IMR-90 (cell line): ENCODE data around the gene COPS2. TPM values are rescaled to one million over a fixed set of nuclear protein-coding genes. Genes with fewer than 3 reads are reported as not detected.

ENCODE experiments used
- ATAC-seq: fragments of 200-7000 bp; cut with Tn5 transposase; 2 replicates; pipeline ENCODE4 v1.9.1; 2020; ENCODE audit warnings: low read depth, mild to moderate bottlenecking, moderate library complexity
- BruUV-seq: library from RNA; stranded (reverse); fragments of 400-500 nt; replicated peaks from 2 replicates; lab custom pipeline; 2021; lab: Mats Ljungman, UMichigan
- CTCF ChIA-PET: fragments of 300-600 bp; formaldehyde crosslinking; extraction: SDS; loops from one replicate; lab custom pipeline; 2021; ENCODE audit warnings: antibody characterized with exemption; lab: Yijun Ruan, JAX
- POLR2A ChIA-PET: fragments of 300-600 bp; sonication (Branson Sonifier 250); formaldehyde crosslinking; loops from one replicate; lab custom pipeline; 2022; ENCODE audit warnings: antibody characterized with exemption; ENCODE audit not compliant: unreplicated experiment; lab: Charles Lee
- DNase-seq: peaks from one replicate; pipeline ENCODE4 v3.0.0; 2013
- H2AFZ ChIP-seq: replicated peaks from 2 replicates; pipeline ENCODE3; 2013; ENCODE audit warnings: low read length, mild to moderate bottlenecking; ENCODE audit not compliant: poor library complexity
- H2AK5ac ChIP-seq: 2 replicates; pipeline ENCODE4 v1.6.1; 2013; ENCODE audit warnings: low read depth, low read length, inconsistent platforms
- H2AK9ac ChIP-seq: replicated peaks from 2 replicates; pipeline ENCODE3; 2013; ENCODE audit warnings: mild to moderate bottlenecking, low read depth, low read length, moderate library complexity; ENCODE audit not compliant: poor library complexity
- H2BK120ac ChIP-seq: 2 replicates; pipeline ENCODE4 v1.6.1; 2013; ENCODE audit warnings: low read depth, low read length, inconsistent platforms
- H2BK15ac ChIP-seq: 3 replicates; pipeline ENCODE4 v1.6.1; 2013; ENCODE audit warnings: low read depth, low read length, inconsistent platforms
- H2BK20ac ChIP-seq: 2 replicates; pipeline ENCODE4 v1.6.1; 2013; ENCODE audit warnings: low read depth, mild to moderate bottlenecking, inconsistent platforms, low read length, moderate library complexity
- H2BK5ac ChIP-seq: 2 replicates; pipeline ENCODE4 v1.6.1; 2013; ENCODE audit warnings: mild to moderate bottlenecking, low read depth, low read length, inconsistent platforms; ENCODE audit not compliant: poor library complexity, severe bottlenecking
- H3K14ac ChIP-seq: replicated peaks from 2 replicates; pipeline ENCODE4 v1.6.1; 2013; ENCODE audit warnings: low read depth, low read length, inconsistent platforms
- H3K18ac ChIP-seq: 2 replicates; pipeline ENCODE4 v1.6.1; 2013; ENCODE audit warnings: low read depth, low read length, control low read depth
- H3K23ac ChIP-seq: 2 replicates; pipeline ENCODE4 v1.6.1; 2013; ENCODE audit warnings: low read depth, low read length, inconsistent platforms
- H3K27ac ChIP-seq: 2 replicates; pipeline ENCODE4 v1.5.1; 2013; ENCODE audit warnings: mild to moderate bottlenecking, control low read depth, low read length; ENCODE audit not compliant: insufficient read depth
- H3K27me3 ChIP-seq: 2 replicates; pipeline ENCODE4 v1.6.1; 2013; ENCODE audit warnings: low read length; ENCODE audit not compliant: control insufficient read depth, insufficient read depth
- H3K36me3 ChIP-seq: 2 replicates; pipeline ENCODE4 v1.6.1; 2013; ENCODE audit warnings: low read length, mixed read lengths; ENCODE audit not compliant: control insufficient read depth, insufficient read depth
- H3K4ac ChIP-seq: 2 replicates; pipeline ENCODE4 v1.6.1; 2013; ENCODE audit warnings: low read depth, low read length, inconsistent platforms
- H3K4me1 ChIP-seq: 2 replicates; pipeline ENCODE4 v1.6.1; 2013; ENCODE audit warnings: low read length, mixed read lengths; ENCODE audit not compliant: control insufficient read depth, insufficient read depth
- H3K4me2 ChIP-seq: 2 replicates; pipeline ENCODE4 v1.6.1; 2013; ENCODE audit warnings: low read depth, mild to moderate bottlenecking, control low read depth, low read length, moderate library complexity
- H3K4me3 ChIP-seq: 2 replicates; pipeline ENCODE4 v1.5.1; 2013; ENCODE audit warnings: low read depth, mild to moderate bottlenecking, control low read depth, low read length, moderate library complexity; ENCODE audit not compliant: insufficient read depth
- H3K56ac ChIP-seq: 2 replicates; pipeline ENCODE4 v1.6.1; 2013; ENCODE audit warnings: low read length, inconsistent platforms; ENCODE audit not compliant: insufficient read depth; ENCODE audit errors: extremely low read depth
- H3K79me1 ChIP-seq, 2 experiments: 2 replicates each; pipeline ENCODE4 v1.6.1; 2013; ENCODE audit warnings: low read length in 2 of 2, inconsistent platforms in 1 of 2, low read depth in 1 of 2
- H3K9ac ChIP-seq: 2 replicates; pipeline ENCODE4 v1.6.1; 2013; ENCODE audit warnings: low read depth, low read length, control low read depth
- H3K9me1 ChIP-seq: 2 replicates; pipeline ENCODE4 v1.6.1; 2013; ENCODE audit warnings: low read length, inconsistent platforms; ENCODE audit not compliant: insufficient read depth
- H3K9me3 ChIP-seq: 2 replicates; pipeline ENCODE4 v1.6.1; 2013; ENCODE audit warnings: low read length; ENCODE audit not compliant: control insufficient read depth, insufficient read depth
- H4K20me1 ChIP-seq: 2 replicates; pipeline ENCODE4 v1.6.1; 2013; ENCODE audit warnings: low read length, inconsistent platforms; ENCODE audit not compliant: insufficient read depth
- H4K5ac ChIP-seq: 2 replicates; pipeline ENCODE4 v1.6.1; 2013; ENCODE audit warnings: mild to moderate bottlenecking, low read depth, low read length, control low read depth
- H4K8ac ChIP-seq, 2 experiments: 2 replicates each; pipeline ENCODE4 v1.6.1; 2013; ENCODE audit warnings: low read depth in 2 of 2, low read length in 2 of 2, control low read depth in 1 of 2, inconsistent platforms in 1 of 2
- H4K91ac ChIP-seq: 2 replicates; pipeline ENCODE4 v1.6.1; 2013; ENCODE audit warnings: low read depth, low read length, inconsistent platforms; ENCODE audit not compliant: insufficient read depth
- BHLHE40 ChIP-seq: fragments of 150-350 bp; IDR thresholded peaks from 2 replicates; pipeline ENCODE4 v1.6.1; 2016; ENCODE audit warnings: mild to moderate bottlenecking, low read depth, low read length
- CEBPB ChIP-seq: IDR thresholded peaks from 2 replicates; pipeline ENCODE4 v1.6.1; 2012; ENCODE audit warnings: low read depth, low read length, improper control_type of control experiment
- CHD1 ChIP-seq: IDR thresholded peaks from 2 replicates; pipeline ENCODE4 v1.6.1; 2012; ENCODE audit warnings: low read depth, low read length, improper control_type of control experiment
- FOS ChIP-seq: fragments of 150-350 bp; IDR thresholded peaks from 2 replicates; pipeline ENCODE4 v1.6.1; 2016; ENCODE audit warnings: low read depth, low read length
- MAFK ChIP-seq: IDR thresholded peaks from 2 replicates; pipeline ENCODE4 v1.6.1; 2012; ENCODE audit warnings: low read depth, low read length, improper control_type of control experiment
- MAZ ChIP-seq: IDR thresholded peaks from 2 replicates; pipeline ENCODE4 v1.6.1; 2012; ENCODE audit warnings: low read depth, mild to moderate bottlenecking, low read length, improper control_type of control experiment, moderate library complexity, borderline replicate concordance
- NFE2L2 ChIP-seq: fragments of 150-350 bp; IDR thresholded peaks from 2 replicates; pipeline ENCODE4 v1.6.1; 2016; ENCODE audit warnings: low read depth, mild to moderate bottlenecking, low read length
- POLR2A ChIP-seq: IDR thresholded peaks from 2 replicates; pipeline ENCODE4 v1.6.1; 2012; ENCODE audit warnings: mild to moderate bottlenecking, low read depth, low read length
- RCOR1 ChIP-seq: IDR thresholded peaks from 2 replicates; pipeline ENCODE4 v1.6.1; 2012; ENCODE audit warnings: mild to moderate bottlenecking, low read length, improper control_type of control experiment; ENCODE audit not compliant: insufficient replicate concordance
- RFX5 ChIP-seq: IDR thresholded peaks from 2 replicates; pipeline ENCODE4 v1.8.0; 2012; ENCODE audit warnings: low read depth, mild to moderate bottlenecking, low read length, moderate library complexity
- WGBS, 2 experiments: methylation state at CpG; one replicate each; pipeline versions ENCODE4 v1.1.5 to v1.1.7; 2013; ENCODE audit warnings: missing lambda C conversion rate in 2 of 2; ENCODE audit not compliant: insufficient read length in 1 of 2; ENCODE audit errors: extremely low coverage in 2 of 2; 5-methylcytosine and 5-hydroxymethylcytosine counted together
- dilution Hi-C: fragments of 300-500 bp; cut with HindIII; formaldehyde crosslinking; loops from one replicate; pipeline ENCODE4 v1.14.3; 2018; ENCODE audit warnings: low sequenced_read_pairs; ENCODE audit not compliant: unreplicated experiment
- in situ Hi-C: fragments of 300-500 bp; cut with MboI; formaldehyde crosslinking; loops from 3 replicates; pipeline ENCODE4 v1.14.3; 2019; ENCODE audit warnings: low sequenced_read_pairs, inconsistent platforms, mixed read lengths
- intact Hi-C: fragments of 100-400 bp; cut with micrococcal nuclease; formaldehyde crosslinking; loops from 2 replicates; pipeline ENCODE4 v1.10.0; 2022
- polyA plus RNA-seq, 3 experiments: library from polyadenylated mRNA; depleted of rRNA; stranded (reverse); fragments of >200 nt; gene quantifications; 2 replicates each; pipeline ENCODE4 v1.2.3, GENCODE V29; 2012; ENCODE audit warnings: low replicate concordance in 1 of 3
- total RNA-seq: library from RNA; depleted of rRNA; stranded (reverse); fragments of >200 nt; gene quantifications from 2 replicates; pipeline ENCODE4 v1.2.3, GENCODE V29; 2012
- TF ChIP-seq, protein P1 (sequence below): conservative IDR thresholded peaks from 2 replicates; pipeline ENCODE4 v1.5.1; 2012; ENCODE audit warnings: mild to moderate bottlenecking, low read depth, low read length, improper control_type of control experiment
- TF ChIP-seq, protein P2 (sequence below): fragments of 150-350 bp; IDR thresholded peaks from 2 replicates; pipeline ENCODE4 v1.6.1; 2017; ENCODE audit warnings: mild to moderate bottlenecking, antibody characterized with exemption, low read length, low read depth

COPS2 gene
- total and polyA plus RNA-seq, 2 of the 4 experiments (the other 2 are of a cell fraction) = 54.6 to 75.6 TPM

DNA sequence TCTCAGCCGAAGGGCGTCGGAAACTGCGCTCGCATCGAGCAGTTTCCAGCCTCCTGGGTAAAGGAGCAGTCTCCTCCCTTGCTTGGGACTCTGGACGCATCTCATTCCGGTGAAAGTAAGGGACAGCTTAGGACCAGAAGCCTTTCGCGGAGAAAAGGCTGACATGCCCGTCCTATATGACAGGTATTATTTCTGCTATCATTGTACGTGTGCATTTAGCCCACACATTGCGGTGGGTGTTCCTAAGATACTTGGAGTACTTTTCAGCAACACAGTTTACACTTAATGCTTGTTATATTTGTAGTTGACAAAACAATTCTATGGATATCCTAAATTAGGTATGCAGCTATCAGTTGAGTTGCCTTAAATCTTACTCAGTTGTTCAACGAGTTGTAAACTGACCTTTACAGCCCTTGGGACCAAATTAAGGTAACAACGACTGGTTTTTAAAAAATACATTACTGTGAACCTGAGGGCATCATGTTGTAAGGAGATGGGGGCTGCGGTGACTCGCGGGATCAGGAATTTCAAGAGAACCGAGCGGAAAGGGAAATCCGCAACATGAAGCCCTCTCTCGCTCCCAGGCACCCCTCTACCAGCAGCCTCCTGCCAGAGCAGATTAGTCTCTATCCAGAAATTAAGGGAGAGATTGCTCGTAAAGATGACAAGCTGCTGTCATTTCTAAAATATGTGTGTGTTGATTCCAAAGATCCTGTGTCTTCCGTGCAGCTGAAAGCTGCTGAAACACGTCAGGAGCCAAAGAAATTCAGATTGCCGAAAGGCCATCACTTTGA lies 632 bp upstream of the COPS2 start (continued):
- TF ChIP-seq, protein P1, sequence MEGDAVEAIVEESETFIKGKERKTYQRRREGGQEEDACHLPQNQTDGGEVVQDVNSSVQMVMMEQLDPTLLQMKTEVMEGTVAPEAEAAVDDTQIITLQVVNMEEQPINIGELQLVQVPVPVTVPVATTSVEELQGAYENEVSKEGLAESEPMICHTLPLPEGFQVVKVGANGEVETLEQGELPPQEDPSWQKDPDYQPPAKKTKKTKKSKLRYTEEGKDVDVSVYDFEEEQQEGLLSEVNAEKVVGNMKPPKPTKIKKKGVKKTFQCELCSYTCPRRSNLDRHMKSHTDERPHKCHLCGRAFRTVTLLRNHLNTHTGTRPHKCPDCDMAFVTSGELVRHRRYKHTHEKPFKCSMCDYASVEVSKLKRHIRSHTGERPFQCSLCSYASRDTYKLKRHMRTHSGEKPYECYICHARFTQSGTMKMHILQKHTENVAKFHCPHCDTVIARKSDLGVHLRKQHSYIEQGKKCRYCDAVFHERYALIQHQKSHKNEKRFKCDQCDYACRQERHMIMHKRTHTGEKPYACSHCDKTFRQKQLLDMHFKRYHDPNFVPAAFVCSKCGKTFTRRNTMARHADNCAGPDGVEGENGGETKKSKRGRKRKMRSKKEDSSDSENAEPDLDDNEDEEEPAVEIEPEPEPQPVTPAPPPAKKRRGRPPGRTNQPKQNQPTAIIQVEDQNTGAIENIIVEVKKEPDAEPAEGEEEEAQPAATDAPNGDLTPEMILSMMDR = no peak

DNA sequence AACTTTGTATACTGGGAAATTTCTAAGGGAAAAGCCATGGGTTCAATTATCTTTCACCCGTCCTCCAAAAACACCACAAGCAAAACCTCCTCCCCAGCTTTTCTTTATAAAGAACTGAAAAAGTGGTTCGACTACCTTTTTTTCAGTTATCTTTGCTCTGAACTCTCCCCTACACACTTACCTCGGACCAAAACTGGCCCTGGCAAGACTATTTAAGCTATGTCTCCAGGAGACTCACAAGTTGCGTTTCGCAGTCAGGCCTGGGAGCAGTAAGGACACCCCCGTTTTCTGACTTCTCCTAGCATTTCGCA lies 645 bp downstream of the COPS2 start:
- Histone ChIP-seq H3K4me1 (no peaks in the 10 kb centered on the region), H2BK15ac (no peak overlapping the region), H2AK9ac (peak overlapping the region; percentile 92), H3K4ac (peak overlapping the region; percentile 65), H2AFZ (peak overlapping the region; percentile 97), H3K36me3 (no peaks in the 10 kb centered on the region), H3K23ac (peak overlapping the region; percentile 87), H2BK120ac (peak overlapping the region; percentile 2; the same call in 1 of the 2 replicates), H3K79me1 (peaks cover 9 to 31% of the 10 kb centered on the region in 2 experiments), H3K14ac (peak overlapping the region; percentile 88), H3K4me2 (peak overlapping the region; percentile 85), H3K27me3 (no peaks in the 10 kb centered on the region), H2AK5ac (peak overlapping the region; percentile 6), H3K27ac (peak overlapping the region; percentile 78), H3K9me1 (no peaks in the 10 kb centered on the region; the same call in 1 of the 2 replicates), H3K4me3 (peak overlapping the region; percentile 70), H4K8ac (peak overlapping the region; percentile 7 to 87), H4K91ac (peak overlapping the region; percentile 36; the same call in 1 of the 2 replicates), H4K20me1 (peaks cover 35% of the 10 kb centered on the region; the same call in 1 of the 2 replicates), H3K9ac (peak overlapping the region; percentile 96), H3K18ac (peak overlapping the region; percentile 61), H2BK20ac (no peak overlapping the region), H3K56ac (peak overlapping the region; percentile 82), H2BK5ac (peak overlapping the region; percentile 82), H3K9me3 (no peaks in the 10 kb centered on the region), H4K5ac (peak overlapping the region; percentile 90)
- 0% methylated on average over 2 of the region's 7 CpGs; no CpG with 5 or more reads in 1 of the 2 experiments for WGBS, 2 experiments
- TF ChIP-seq MAFK = no peak
- no peak for TF ChIP-seq CEBPB
- TF ChIP-seq MAZ = no peak
- no peak for TF ChIP-seq RFX5
- TF ChIP-seq CHD1 = no peak
- TF ChIP-seq NFE2L2 = no peak
- TF ChIP-seq, protein P2, sequence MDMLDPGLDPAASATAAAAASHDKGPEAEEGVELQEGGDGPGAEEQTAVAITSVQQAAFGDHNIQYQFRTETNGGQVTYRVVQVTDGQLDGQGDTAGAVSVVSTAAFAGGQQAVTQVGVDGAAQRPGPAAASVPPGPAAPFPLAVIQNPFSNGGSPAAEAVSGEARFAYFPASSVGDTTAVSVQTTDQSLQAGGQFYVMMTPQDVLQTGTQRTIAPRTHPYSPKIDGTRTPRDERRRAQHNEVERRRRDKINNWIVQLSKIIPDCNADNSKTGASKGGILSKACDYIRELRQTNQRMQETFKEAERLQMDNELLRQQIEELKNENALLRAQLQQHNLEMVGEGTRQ = no peak
- TF ChIP-seq RCOR1 = no peak
- no peak for TF ChIP-seq BHLHE40
- TF ChIP-seq FOS = no peak
- TF ChIP-seq POLR2A = no peak
- intact Hi-C loops (loop anchor here (2.0 to 10.0 kb wide), 4 partner anchors 268 to 983 kb away; partner anchors contain the start of gene FGF7), dilution Hi-C loops (no loop called here), in situ Hi-C loops (loop anchor here (5.0 kb wide), 1 partner anchor 287 kb away; no protein-coding TSS in a partner anchor)
- no peak for ATAC-seq
- DNase-seq = no peak
- ChIA-PET CTCF (interaction anchor here (0.6 kb wide), 1 partner anchor 733 kb away, joined by 3 read pairs; no protein-coding TSS in a partner anchor), POLR2A (interaction anchor here (0.5 to 1.3 kb wide), 2 partner anchors 72 to 747 kb away, joined by 3 read pairs; no protein-coding TSS in a partner anchor)
- no TSS peak for BruUV-seq
